T-cell (primary cell): ENCODE results near the gene ACSF3. TPM values are rescaled to one million over a fixed set of nuclear protein-coding genes. Genes with fewer than 3 reads are reported as not detected.

Experiments
- ATAC-seq, 4 experiments: fragments of 200-7000 bp in 3 of 4; fragments of 150-1000 bp in 1 of 4; cut with Tn5 transposase; replicated peaks in 1 of 4; 1 replicate in 3 of 4; 2 replicates in 1 of 4; pipeline ENCODE4 v1.10.0; 2021; ENCODE audit warnings: moderate library complexity in 3 of 4, mild to moderate bottlenecking in 2 of 4, moderate number of reproducible peaks in 1 of 4
- CTCF ChIA-PET, 2 donors: fragments of 300-600 bp; sonication (Branson Sonifier 250); formaldehyde crosslinking; loops; one replicate each; lab custom pipeline; 2022; ENCODE audit warnings: antibody characterized with exemption in 2 of 2; lab: Charles Lee
- POLR2A ChIA-PET, 2 donors: fragments of 300-600 bp; sonication (Branson Sonifier 250); formaldehyde crosslinking; loops; one replicate each; lab custom pipeline; 2022; ENCODE audit warnings: antibody characterized with exemption in 2 of 2; lab: Charles Lee
- DNase-seq, 35 experiments: peaks; one replicate each; pipeline versions ENCODE4 v3.0.0 to v3.0.0-alpha.2; 2013 to 2023
- H3K27ac ChIP-seq: one replicate; pipeline ENCODE4 v1.5.1; 2013; ENCODE audit warnings: low read length
- H3K27me3 ChIP-seq, 2 experiments: replicated peaks in 1 of 2; 1 replicate in 1 of 2; 2 replicates in 1 of 2; pipeline versions ENCODE4 v1.6.1 to v1.7.0; 2013; ENCODE audit warnings: low read length in 1 of 2, mixed read lengths in 1 of 2; ENCODE audit not compliant: control insufficient read depth in 2 of 2, insufficient read depth in 2 of 2; ENCODE audit errors: extremely low read depth in 1 of 2
- H3K36me3 ChIP-seq, 2 donors: 1 replicate in 1 of 2; 2 replicates in 1 of 2; pipeline versions ENCODE4 v1.6.1 to v1.7.0; 2013; ENCODE audit warnings: low read length in 1 of 2; ENCODE audit not compliant: control insufficient read depth in 2 of 2, insufficient read depth in 1 of 2; ENCODE audit errors: extremely low read depth in 1 of 2
- H3K4me1 ChIP-seq, 2 experiments: 1 replicate in 1 of 2; 2 replicates in 1 of 2; pipeline versions ENCODE4 v1.6.1 to v1.7.0; 2013; ENCODE audit warnings: low read length in 2 of 2, mixed read lengths in 1 of 2; ENCODE audit not compliant: insufficient read depth in 2 of 2, control insufficient read depth in 1 of 2; ENCODE audit errors: extremely low read depth in 1 of 2
- H3K4me3 ChIP-seq, 2 donors: 1 replicate in 1 of 2; 2 replicates in 1 of 2; pipeline versions ENCODE4 v1.5.1 to v1.7.0; 2013; ENCODE audit warnings: mild to moderate bottlenecking in 2 of 2, low read length in 1 of 2, moderate library complexity in 1 of 2; ENCODE audit not compliant: control insufficient read depth in 1 of 2; ENCODE audit errors: extremely low read depth in 1 of 2
- H3K9me3 ChIP-seq: 2 replicates; pipeline ENCODE4 v1.7.0; 2013
- H3K27ac Mint-ChIP-seq, 2 donors: one replicate each; pipeline ENCODE4 v1.8.0; 2020 to 2021; ENCODE audit warnings: mild to moderate bottlenecking in 2 of 2, mixed read lengths in 2 of 2
- H3K27me3 Mint-ChIP-seq, 2 donors: one replicate each; pipeline ENCODE4 v1.8.0; 2021 to 2022; ENCODE audit warnings: mixed read lengths in 2 of 2
- H3K36me3 Mint-ChIP-seq: one replicate; pipeline ENCODE4 v1.8.0; 2021; ENCODE audit warnings: mixed read lengths
- H3K4me1 Mint-ChIP-seq, 3 donors: one replicate each; pipeline ENCODE4 v1.8.0; 2020 to 2022; ENCODE audit warnings: mixed read lengths in 3 of 3, mild to moderate bottlenecking in 1 of 3
- H3K4me3 Mint-ChIP-seq, 3 donors: one replicate each; pipeline ENCODE4 v1.8.0; 2020 to 2022; ENCODE audit warnings: mild to moderate bottlenecking in 3 of 3, mixed read lengths in 3 of 3, moderate library complexity in 3 of 3
- H3K9me3 Mint-ChIP-seq, 3 donors: one replicate each; pipeline ENCODE4 v1.8.0; 2020 to 2022; ENCODE audit warnings: mixed read lengths in 3 of 3
- WGBS: methylation state at CpG from one replicate; pipeline ENCODE4 v1.1.5; 2013; ENCODE audit warnings: missing lambda C conversion rate; ENCODE audit not compliant: insufficient coverage; 5-methylcytosine and 5-hydroxymethylcytosine counted together
- total RNA-seq, 35 experiments: library from RNA in 6 of 35; stranded (reverse) in 6 of 35; fragments of 120-200 nt in 1 of 35; gene quantifications; one replicate each; pipeline versions ENCODE4 v1.2.1 to v1.2.4 and lab custom pipeline; 2013 to 2026

ACSF3 gene
- total RNA-seq, 5 donors from 2014 or later (not counting 1 experiment from before 2014, with no cell fraction given), result 70.5 to 102 (median 79.9) TPM

- no peak for ATAC-seq
Measured at GRCh38 chr16:89060207-89060794, 33.4 kb upstream of the ACSF3 start.

GRCh38 chr16:89061086-89061485 lies 32.6 kb upstream of the ACSF3 start:
- Mint-ChIP-seq H3K4me3 (no peak overlapping the region), H3K27me3 (no peaks in the 10 kb centered on the region), H3K4me1 (no peaks in the 10 kb centered on the region), H3K36me3 (no peaks in the 10 kb centered on the region), H3K9me3 (no peaks in the 10 kb centered on the region), H3K27ac (no peak overlapping the region)
- ChIA-PET CTCF (no interaction called here), POLR2A (no interaction called here)
- no peak for ATAC-seq
- Histone ChIP-seq H3K27ac (no peak overlapping the region), H3K4me1 (no peaks in the 10 kb centered on the region), H3K9me3 (no peaks in the 10 kb centered on the region), H3K4me3 (no peak overlapping the region), H3K36me3 (no peaks in the 10 kb centered on the region), H3K27me3 (peaks cover 0 to 16% of the 10 kb centered on the region in 2 experiments)
- DNase-seq, result no peak
- 95% methylated on average over 16 of the region's 21 CpGs for WGBS

More at GRCh38 chr16:89060207-89060794, 33.4 kb upstream of the ACSF3 start:
- Mint-ChIP-seq H3K27me3 (no peaks in the 10 kb centered on the region), H3K4me3 (no peak overlapping the region), H3K4me1 (no peaks in the 10 kb centered on the region), H3K36me3 (no peaks in the 10 kb centered on the region), H3K9me3 (no peaks in the 10 kb centered on the region), H3K27ac (no peak overlapping the region)
- no peak overlapping the region for H3K4me3 ChIP-seq
- 82% methylated on average over 3 of the region's 12 CpGs for WGBS
- CTCF ChIA-PET, result no interaction called here
- no peaks in the 10 kb centered on the region for H3K9me3 ChIP-seq
- peaks cover 0 to 22% of the 10 kb centered on the region in 2 experiments for H3K27me3 ChIP-seq
- POLR2A ChIA-PET, result no interaction called here
- H3K36me3 ChIP-seq, result no peaks in the 10 kb centered on the region
- no peaks in the 10 kb centered on the region for H3K4me1 ChIP-seq
- peak in 2 of 35 experiments; percentile 16 to 17 for DNase-seq
- no peak overlapping the region for H3K27ac ChIP-seq

- Histone ChIP-seq H3K9me3 (no peaks in the 10 kb centered on the region), H3K27ac (no peak overlapping the region), H3K27me3 (peaks cover 0 to 15% of the 10 kb centered on the region in 2 experiments), H3K4me3 (no peak overlapping the region), H3K4me1 (no peaks in the 10 kb centered on the region), H3K36me3 (no peaks in the 10 kb centered on the region)
- Mint-ChIP-seq H3K9me3 (no peaks in the 10 kb centered on the region), H3K36me3 (no peaks in the 10 kb centered on the region), H3K4me1 (no peaks in the 10 kb centered on the region), H3K27ac (no peak overlapping the region), H3K27me3 (no peaks in the 10 kb centered on the region), H3K4me3 (no peak overlapping the region)
- CTCF ChIA-PET, result no interaction called here
- DNase-seq (no peak), ATAC-seq (no peak)
- WGBS, result 76% methylated on average over 8 of the region's 17 CpGs
- POLR2A ChIA-PET, result no interaction called here
Measured at GRCh38 chr16:89061590-89062380, 31.9 kb upstream of the ACSF3 start.

GRCh38 chr16:89062389-89063345 lies 31.0 kb upstream of the ACSF3 start:
- no peak overlapping the region for H3K4me3 ChIP-seq
- no peak overlapping the region for H3K4me3 Mint-ChIP-seq
- CTCF ChIA-PET, result no interaction called here

GRCh38 chr16:89063768-89064320 lies 29.8 kb upstream of the ACSF3 start:
- no peak overlapping the region for H3K4me3 ChIP-seq
- H3K4me1 ChIP-seq, result no peaks in the 10 kb centered on the region
- POLR2A ChIA-PET, result no interaction called here
- H3K36me3 ChIP-seq, result no peaks in the 10 kb centered on the region
- H3K36me3 Mint-ChIP-seq, result no peaks in the 10 kb centered on the region
- H3K4me1 Mint-ChIP-seq, result no peaks in the 10 kb centered on the region
- no peak for ATAC-seq
- H3K27me3 ChIP-seq, result peaks cover 0 to 4% of the 10 kb centered on the region in 2 experiments
- CTCF ChIA-PET, result no interaction called here
- H3K9me3 ChIP-seq, result no peaks in the 10 kb centered on the region
- no peak for DNase-seq
- H3K4me3 Mint-ChIP-seq, result no peak overlapping the region
- H3K27me3 Mint-ChIP-seq, result no peaks in the 10 kb centered on the region
- 77% methylated on average over 10 of the region's 17 CpGs for WGBS
- H3K27ac ChIP-seq, result no peak overlapping the region
- H3K9me3 Mint-ChIP-seq, result no peaks in the 10 kb centered on the region
- H3K27ac Mint-ChIP-seq, result no peak overlapping the region

More at GRCh38 chr16:89062389-89063345, 31.0 kb upstream of the ACSF3 start:
- H3K4me1 ChIP-seq, result no peaks in the 10 kb centered on the region
- H3K36me3 ChIP-seq, result no peaks in the 10 kb centered on the region
- POLR2A ChIA-PET, result no interaction called here
- ATAC-seq (no peak), DNase-seq (no peak)
- no peaks in the 10 kb centered on the region for H3K9me3 ChIP-seq
- no peak overlapping the region for H3K27ac ChIP-seq
- Mint-ChIP-seq H3K36me3 (no peaks in the 10 kb centered on the region), H3K27ac (no peak overlapping the region), H3K9me3 (no peaks in the 10 kb centered on the region), H3K4me1 (no peaks in the 10 kb centered on the region), H3K27me3 (no peaks in the 10 kb centered on the region)
- WGBS, result 88% methylated on average over 27 of the region's 30 CpGs
- H3K27me3 ChIP-seq, result peaks cover 0 to 14% of the 10 kb centered on the region in 2 experiments
